ENCODE measurements around the gene FRAS1. TPM values are rescaled to one million over a fixed set of nuclear protein-coding genes. Genes with fewer than 3 reads are reported as not detected.

FRAS1 gene
- total and polyA plus RNA-seq, 11 donors = 0.57 to 13.4 (median 3.2) TPM

- no peaks in the 10 kb centered on the region for H3K27me3 ChIP-seq
- H3K9me3 ChIP-seq = no peaks in the 10 kb centered on the region
- no peak for ATAC-seq
- DNase-seq = no peak
- H3K27ac ChIP-seq = no peak overlapping the region
- TF ChIP-seq POLR2A (IDR thresholded peaks at IDR 0.05) (no peak), CTCF (IDR thresholded peaks at IDR 0.05) (no peak)
- H3K4me1 ChIP-seq = no peaks in the 10 kb centered on the region
- 92 to 98% (median 95%) methylated on average over 4 of the region's 4 CpGs for WGBS, 4 donors
- intact Hi-C loops (cut with DNase I) = no loop called here
- H3K36me3 ChIP-seq = no peaks in the 10 kb centered on the region
- no peak overlapping the region for H3K4me3 ChIP-seq
Measured at GRCh38 chr4:78145008-78145407, 87.9 kb downstream of the FRAS1 start.

GRCh38 chr4:78145622-78146021, 88.5 kb downstream of the FRAS1 start:
- Histone ChIP-seq H3K36me3 (no peaks in the 10 kb centered on the region), H3K27ac (no peak overlapping the region), H3K4me3 (no peak overlapping the region), H3K27me3 (no peaks in the 10 kb centered on the region), H3K9me3 (no peaks in the 10 kb centered on the region), H3K4me1 (peaks cover 0 to under 1% (median 0%) of the 10 kb centered on the region in 12 donors)
- DNase-seq (no peak), ATAC-seq (no peak)
- WGBS, 4 donors = 44 to 59% (median 54%) methylated on average over 10 of the region's 10 CpGs
- TF ChIP-seq POLR2A (IDR thresholded peaks at IDR 0.05) = no peak
- no peak for TF ChIP-seq CTCF (IDR thresholded peaks at IDR 0.05)
- intact Hi-C loops (cut with DNase I) = no loop called here

GRCh38 chr4:78149751-78150542, 92.8 kb downstream of the FRAS1 start:
- DNase-seq = no peak
- Histone ChIP-seq H3K4me3 (no peak overlapping the region), H3K27me3 (no peaks in the 10 kb centered on the region), H3K36me3 (no peaks in the 10 kb centered on the region), H3K27ac (peak overlapping the region in 1 of 12 donors; percentile 10), H3K4me1 (peaks cover 0 to 5% (median 0%) of the 10 kb centered on the region in 12 donors), H3K9me3 (no peaks in the 10 kb centered on the region)
- no peak for TF ChIP-seq CTCF (IDR thresholded peaks at IDR 0.05)
- ATAC-seq = no peak
- 73 to 75% (median 73%) methylated on average over 7 of the region's 7 CpGs for WGBS, 4 donors
- intact Hi-C loops (cut with DNase I) = no loop called here

- DNase-seq (no peak), ATAC-seq (no peak)
- no peak overlapping the region for H3K27ac ChIP-seq
- H3K4me3 ChIP-seq = no peak overlapping the region
- no peaks in the 10 kb centered on the region for H3K9me3 ChIP-seq
- TF ChIP-seq POLR2A (IDR thresholded peaks at IDR 0.05) = no peak
- TF ChIP-seq CTCF (IDR thresholded peaks at IDR 0.05) = no peak
- 82 to 85% (median 84%) methylated on average over 4 of the region's 4 CpGs for WGBS, 4 donors
- H3K4me1 ChIP-seq = peaks cover 0 to 5% (median 0%) of the 10 kb centered on the region in 12 donors
- no peaks in the 10 kb centered on the region for H3K27me3 ChIP-seq
- no peaks in the 10 kb centered on the region for H3K36me3 ChIP-seq
- intact Hi-C loops (cut with DNase I) = no loop called here
Measured at GRCh38 chr4:78150543-78150864, 93.4 kb downstream of the FRAS1 start.

Measured in heart left ventricle (tissue), 16 donors.